ENCODE measurements around the gene MINDY4. TPM values are rescaled to one million over a fixed set of nuclear protein-coding genes. Genes with fewer than 3 reads are reported as not detected.

MINDY4 gene
- total RNA-seq, 1 donor from 2014 or later: 6.3 TPM

DNA sequence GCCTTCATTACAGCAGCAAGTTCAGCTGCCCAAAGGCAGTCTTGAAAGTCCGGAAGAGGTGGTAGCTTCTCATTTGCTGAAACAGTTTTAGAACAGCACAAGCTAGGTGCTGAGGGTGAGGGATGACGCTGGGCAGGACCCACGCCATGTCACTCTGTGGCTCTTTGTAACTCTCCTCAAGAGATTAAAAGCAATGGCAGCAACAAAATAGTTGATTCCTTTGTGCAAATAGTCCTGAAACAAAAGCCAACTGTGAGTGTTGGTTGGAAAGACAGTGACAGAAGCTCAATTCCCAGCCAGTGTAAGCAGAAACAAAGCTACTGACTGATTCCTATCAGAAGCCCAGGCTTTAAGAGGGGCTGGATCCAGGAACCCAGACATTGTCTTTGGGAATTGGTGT, 92.9 kb downstream of the MINDY4 start:
- H3K4me3 Mint-ChIP-seq (ENCODE audit: unreplicated experiment): no peak overlapping the region
- H3K4me1 Mint-ChIP-seq (ENCODE audit: low read depth): peaks cover 12% of the 10 kb centered on the region
- peaks cover 6% of the 10 kb centered on the region for H3K36me3 Mint-ChIP-seq (ENCODE audit: low read depth)
- no peak for TF ChIP-seq CTCF (IDR thresholded peaks at IDR 0.05)
- no peaks in the 10 kb centered on the region for H3K27me3 Mint-ChIP-seq (ENCODE audit: low read depth)
- no peak for DNase-seq (ENCODE audit: low spot score)
- H3K27ac Mint-ChIP-seq (ENCODE audit: unreplicated experiment): no peak overlapping the region
- no peaks in the 10 kb centered on the region for H3K9me3 Mint-ChIP-seq (ENCODE audit: low read depth)

- H3K27me3 Mint-ChIP-seq (ENCODE audit: low read depth): no peaks in the 10 kb centered on the region
- no peak for TF ChIP-seq CTCF (IDR thresholded peaks at IDR 0.05)
- H3K4me1 Mint-ChIP-seq (ENCODE audit: low read depth): peaks cover 12% of the 10 kb centered on the region
- no peaks in the 10 kb centered on the region for H3K9me3 Mint-ChIP-seq (ENCODE audit: low read depth)
- no peak overlapping the region for H3K27ac Mint-ChIP-seq (ENCODE audit: unreplicated experiment)
- DNase-seq (ENCODE audit: low spot score): no peak
- no peak overlapping the region for H3K4me3 Mint-ChIP-seq (ENCODE audit: unreplicated experiment)
- peaks cover 6% of the 10 kb centered on the region for H3K36me3 Mint-ChIP-seq (ENCODE audit: low read depth)
Measured at GRCh38 chr7:30865076-30865475, 93.9 kb downstream of the MINDY4 start.

- Mint-ChIP-seq H3K4me1 (ENCODE audit: low read depth) (peaks cover 12% of the 10 kb centered on the region), H3K4me3 (ENCODE audit: unreplicated experiment) (no peak overlapping the region), H3K27me3 (ENCODE audit: low read depth) (no peaks in the 10 kb centered on the region), H3K36me3 (ENCODE audit: low read depth) (peaks cover 3% of the 10 kb centered on the region), H3K9me3 (ENCODE audit: low read depth) (no peaks in the 10 kb centered on the region), H3K27ac (ENCODE audit: unreplicated experiment) (no peak overlapping the region)
- no peak for TF ChIP-seq CTCF (IDR thresholded peaks at IDR 0.05)
- no peak for DNase-seq (ENCODE audit: low spot score)
Measured at GRCh38 chr7:30865821-30866220, 94.6 kb downstream of the MINDY4 start.

- Mint-ChIP-seq H3K4me3 (ENCODE audit: unreplicated experiment) (no peak overlapping the region), H3K27me3 (ENCODE audit: low read depth) (no peaks in the 10 kb centered on the region), H3K4me1 (ENCODE audit: low read depth) (peaks cover 12% of the 10 kb centered on the region), H3K36me3 (ENCODE audit: low read depth) (peaks cover 3% of the 10 kb centered on the region), H3K9me3 (ENCODE audit: low read depth) (no peaks in the 10 kb centered on the region), H3K27ac (ENCODE audit: unreplicated experiment) (no peak overlapping the region)
- TF ChIP-seq CTCF (IDR thresholded peaks at IDR 0.05): no peak
- DNase-seq (ENCODE audit: low spot score): no peak
Measured at GRCh38 chr7:30866939-30867338, 95.7 kb downstream of the MINDY4 start.

DNA sequence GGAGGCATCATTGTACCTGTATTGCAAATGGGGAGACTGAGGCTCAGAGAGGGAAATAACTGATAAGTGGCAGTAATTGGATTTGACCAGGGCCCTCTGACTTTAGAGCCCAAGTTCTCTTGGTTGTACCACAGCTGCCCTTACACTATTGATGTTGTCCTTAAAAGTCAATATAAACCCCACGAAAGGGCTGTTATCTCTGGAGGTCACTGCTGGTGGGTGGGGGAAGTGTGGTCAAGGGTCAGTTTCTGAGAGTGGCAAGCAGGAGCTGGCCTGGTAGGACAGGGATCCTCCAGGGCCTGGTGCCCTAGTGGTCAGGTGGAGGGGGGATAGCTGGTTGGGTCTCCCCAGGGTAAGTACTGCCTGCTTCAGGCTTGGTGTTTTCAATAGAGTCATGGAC, 96.3 kb downstream of the MINDY4 start:
- Mint-ChIP-seq H3K36me3 (ENCODE audit: low read depth) (peaks cover 6% of the 10 kb centered on the region), H3K9me3 (ENCODE audit: low read depth) (no peaks in the 10 kb centered on the region), H3K4me1 (ENCODE audit: low read depth) (peaks cover 12% of the 10 kb centered on the region), H3K27me3 (ENCODE audit: low read depth) (no peaks in the 10 kb centered on the region), H3K27ac (ENCODE audit: unreplicated experiment) (no peak overlapping the region), H3K4me3 (ENCODE audit: unreplicated experiment) (no peak overlapping the region)
- no peak for DNase-seq (ENCODE audit: low spot score)
- no peak for TF ChIP-seq CTCF (IDR thresholded peaks at IDR 0.05)

Measured in chondrocyte (in vitro differentiated cells).